Gastroesophageal sphincter (tissue), 4 donors: ENCODE data around the gene EFNB2. TPM values are rescaled to one million over a fixed set of nuclear protein-coding genes. Genes with fewer than 3 reads are reported as not detected.

ENCODE experiments used
- ATAC-seq: fragments of 150-250 bp; one replicate; pipeline ENCODE4 v1.9.1; 2016; ENCODE audit warnings: mild to moderate bottlenecking, moderate library complexity
- H3K27ac ChIP-seq, 4 donors: fragments of 200-600 bp; sonication (generic) in 3 of 4; 1 replicate in 3 of 4; 2 replicates in 1 of 4; pipeline ENCODE4 v1.5.1; 2016 to 2019
- H3K27me3 ChIP-seq: fragments of 200-600 bp; sonication (generic); one replicate; pipeline ENCODE4 v1.5.1; 2019
- H3K36me3 ChIP-seq, 2 donors: fragments of 200-600 bp; sonication (generic); one replicate each; pipeline ENCODE4 v1.5.1; 2019; ENCODE audit warnings: control low read depth in 1 of 2
- H3K4me1 ChIP-seq, 3 donors: fragments of 200-600 bp; sonication (generic); 1 replicate in 2 of 3; 2 replicates in 1 of 3; pipeline ENCODE4 v1.5.1; 2016 to 2019; ENCODE audit warnings: control low read depth in 2 of 3
- H3K4me3 ChIP-seq, 2 donors: fragments of 200-600 bp; sonication (generic); one replicate each; pipeline ENCODE4 v1.5.1; 2019; ENCODE audit warnings: mild to moderate bottlenecking in 1 of 2, moderate library complexity in 1 of 2
- H3K9me3 ChIP-seq, 3 donors: fragments of 200-600 bp; sonication (generic); one replicate each; pipeline ENCODE4 v1.5.1; 2017 to 2019; ENCODE audit warnings: control low read depth in 2 of 3
- EP300 ChIP-seq: sonication (generic); formaldehyde crosslinking; IDR thresholded peaks from one replicate; pipeline ENCODE4 v1.6.1; 2017; ENCODE audit warnings: antibody characterized with exemption, mild to moderate bottlenecking
- POLR2A ChIP-seq, 2 donors: fragments of 450-650 bp; IDR thresholded peaks; one replicate each; pipeline ENCODE4 v1.6.1; 2017; ENCODE audit warnings: antibody characterized with exemption in 2 of 2, mild to moderate bottlenecking in 2 of 2, moderate library complexity in 1 of 2
- POLR2AphosphoS5 ChIP-seq: sonication (generic); formaldehyde crosslinking; IDR thresholded peaks from one replicate; pipeline ENCODE4 v1.6.1; 2017; ENCODE audit warnings: antibody characterized with exemption
- WGBS, 2 donors: methylation state at CpG; one replicate each; pipeline ENCODE4 v1.1.5; 2018; ENCODE audit warnings: low coverage in 1 of 2; 5-methylcytosine and 5-hydroxymethylcytosine counted together
- total RNA-seq, 4 donors: library from RNA; depleted of rRNA; stranded (reverse); fragments of >200 nt; gene quantifications; one replicate each; pipeline ENCODE4 v1.1.0, GENCODE V29; 2016
- TF ChIP-seq, protein P1 (sequence below), 4 experiments: fragments of 200-600 bp in 2 of 4; fragments of 450-650 bp in 2 of 4; sonication (generic) in 1 of 4; IDR thresholded peaks; one replicate each; pipeline ENCODE4 v1.5.1; 2017 to 2019; ENCODE audit warnings: antibody characterized with exemption in 4 of 4, mild to moderate bottlenecking in 2 of 4, moderate library complexity in 2 of 4

The EFNB2 gene, protein sequence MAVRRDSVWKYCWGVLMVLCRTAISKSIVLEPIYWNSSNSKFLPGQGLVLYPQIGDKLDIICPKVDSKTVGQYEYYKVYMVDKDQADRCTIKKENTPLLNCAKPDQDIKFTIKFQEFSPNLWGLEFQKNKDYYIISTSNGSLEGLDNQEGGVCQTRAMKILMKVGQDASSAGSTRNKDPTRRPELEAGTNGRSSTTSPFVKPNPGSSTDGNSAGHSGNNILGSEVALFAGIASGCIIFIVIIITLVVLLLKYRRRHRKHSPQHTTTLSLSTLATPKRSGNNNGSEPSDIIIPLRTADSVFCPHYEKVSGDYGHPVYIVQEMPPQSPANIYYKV
- 10 to 100 TPM; 13.7 to 39.7 (median 20.5) TPM for total RNA-seq

DNA sequence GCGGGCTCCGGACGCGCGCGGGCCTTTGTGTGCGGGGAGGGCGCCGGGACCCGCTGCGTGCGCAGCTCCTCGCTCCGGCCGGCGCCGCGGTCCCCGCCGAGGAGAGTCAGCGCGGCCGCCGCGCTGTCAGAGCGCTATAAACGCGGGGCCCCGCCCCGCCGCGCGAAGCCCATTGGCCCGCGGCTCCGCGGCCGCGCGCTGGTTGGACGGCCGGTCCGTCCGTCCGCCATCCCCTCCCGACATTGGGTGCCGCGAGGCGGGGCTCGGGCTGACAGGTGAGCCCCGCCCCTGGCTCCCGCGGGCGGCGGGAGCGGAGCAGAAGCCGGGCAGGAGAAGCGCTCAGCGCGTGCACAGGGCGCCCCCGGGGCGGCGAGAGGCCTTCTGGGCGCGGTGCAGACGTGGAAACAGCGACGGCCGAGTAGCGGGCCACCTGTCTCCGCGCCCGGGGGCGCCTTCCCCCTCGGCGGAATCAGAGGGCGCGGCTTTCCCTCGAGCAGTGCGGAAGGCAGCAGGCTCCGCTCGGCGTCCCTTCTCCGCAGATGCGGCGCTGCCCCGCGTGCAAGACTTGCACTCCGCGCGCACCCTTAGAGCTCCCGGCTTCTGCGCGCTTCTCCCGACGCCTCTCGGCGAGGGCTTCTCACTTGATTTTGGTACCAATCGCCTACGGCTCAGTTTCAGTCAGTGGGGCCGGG is at the start of gene EFNB2:
TSS of gene EFNB2 (minus strand) at position 111 of the 692 bp plus-strand sequence. CDS start 698 bp downstream, outside the sequence.
- peak; percentile 93 for ATAC-seq
- peak; percentile 66 for TF ChIP-seq POLR2AphosphoS5
- TF ChIP-seq, protein P1, sequence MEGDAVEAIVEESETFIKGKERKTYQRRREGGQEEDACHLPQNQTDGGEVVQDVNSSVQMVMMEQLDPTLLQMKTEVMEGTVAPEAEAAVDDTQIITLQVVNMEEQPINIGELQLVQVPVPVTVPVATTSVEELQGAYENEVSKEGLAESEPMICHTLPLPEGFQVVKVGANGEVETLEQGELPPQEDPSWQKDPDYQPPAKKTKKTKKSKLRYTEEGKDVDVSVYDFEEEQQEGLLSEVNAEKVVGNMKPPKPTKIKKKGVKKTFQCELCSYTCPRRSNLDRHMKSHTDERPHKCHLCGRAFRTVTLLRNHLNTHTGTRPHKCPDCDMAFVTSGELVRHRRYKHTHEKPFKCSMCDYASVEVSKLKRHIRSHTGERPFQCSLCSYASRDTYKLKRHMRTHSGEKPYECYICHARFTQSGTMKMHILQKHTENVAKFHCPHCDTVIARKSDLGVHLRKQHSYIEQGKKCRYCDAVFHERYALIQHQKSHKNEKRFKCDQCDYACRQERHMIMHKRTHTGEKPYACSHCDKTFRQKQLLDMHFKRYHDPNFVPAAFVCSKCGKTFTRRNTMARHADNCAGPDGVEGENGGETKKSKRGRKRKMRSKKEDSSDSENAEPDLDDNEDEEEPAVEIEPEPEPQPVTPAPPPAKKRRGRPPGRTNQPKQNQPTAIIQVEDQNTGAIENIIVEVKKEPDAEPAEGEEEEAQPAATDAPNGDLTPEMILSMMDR (IDR thresholded peaks at IDR 0.05), result no peak
- no peak for TF ChIP-seq EP300
- peak; percentile 82 to 96 for TF ChIP-seq POLR2A (IDR thresholded peaks at IDR 0.05)
- Histone ChIP-seq H3K9me3 (no peaks in the 10 kb centered on the region), H3K27ac (peak within 1 kb of the TSS; percentile 11 to 89 (median 81)), H3K4me3 (peak within 1 kb of the TSS; percentile 56 to 62), H3K27me3 (no peaks in the 10 kb centered on the region), H3K36me3 (peaks cover 0 to 2% of the 10 kb centered on the region in 2 donors), H3K4me1 (peaks cover 0 to 45% (median 0%) of the 10 kb centered on the region in 3 donors)
- no CpG with 5 or more reads among the region's 102 CpGs for WGBS, 2 donors

DNA sequence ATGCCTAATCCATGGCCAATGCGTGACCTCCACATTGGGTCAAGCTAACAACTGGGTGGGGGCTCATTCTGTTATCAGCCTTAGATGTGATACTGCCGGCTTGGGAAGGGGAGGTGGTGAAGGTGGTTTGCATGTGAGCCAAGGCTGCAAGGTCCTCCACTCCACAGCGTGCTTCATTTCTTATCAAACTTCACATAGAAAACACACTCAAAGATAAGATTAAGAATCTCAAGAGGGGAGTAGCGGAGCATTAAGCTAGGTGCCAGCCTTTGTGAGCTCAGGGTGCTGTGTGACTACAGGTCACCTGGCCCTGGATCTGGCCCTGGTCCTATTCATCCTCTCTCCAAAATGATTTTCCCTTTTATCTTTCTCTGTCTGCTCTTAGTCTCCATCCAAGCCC is 45.8 kb upstream of the EFNB2 start:
- Histone ChIP-seq H3K9me3 (peaks cover 0 to 6% (median 0%) of the 10 kb centered on the region in 3 donors), H3K4me3 (no peak overlapping the region), H3K27ac (no peak overlapping the region), H3K36me3 (no peaks in the 10 kb centered on the region), H3K27me3 (no peaks in the 10 kb centered on the region), H3K4me1 (peaks cover 0 to 10% (median 0%) of the 10 kb centered on the region in 3 donors)
- 85 to 93% methylated on average over 3 of the region's 4 CpGs for WGBS, 2 donors
- TF ChIP-seq POLR2AphosphoS5 (no peak), EP300 (no peak), POLR2A (IDR thresholded peaks at IDR 0.05) (no peak)
- TF ChIP-seq, protein P1 (IDR thresholded peaks at IDR 0.05), result no peak
- no peak for ATAC-seq

DNA sequence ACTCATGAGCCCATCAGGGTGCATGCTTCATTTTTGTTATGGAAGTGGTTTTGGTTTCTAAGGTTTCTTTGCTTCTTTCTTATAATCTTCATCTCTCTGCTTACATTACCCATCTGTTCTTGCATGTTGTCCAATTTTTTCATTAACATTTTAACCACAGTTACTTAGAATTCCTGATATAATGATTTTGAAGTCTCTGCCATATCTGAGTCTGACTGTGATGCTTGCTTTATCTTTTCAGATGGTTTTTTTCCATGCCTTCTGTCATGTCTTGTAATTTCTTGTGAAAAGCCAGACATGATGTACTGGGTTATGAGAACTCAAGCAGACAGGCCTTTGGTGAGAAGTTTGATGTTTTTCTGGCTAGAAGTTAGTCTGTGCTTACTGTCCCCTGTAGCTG is 40.4 kb upstream of the EFNB2 start:
- no peaks in the 10 kb centered on the region for H3K27me3 ChIP-seq
- H3K4me3 ChIP-seq, result no peak overlapping the region
- no peak overlapping the region for H3K27ac ChIP-seq
- no peaks in the 10 kb centered on the region for H3K9me3 ChIP-seq
- no peaks in the 10 kb centered on the region for H3K36me3 ChIP-seq
- no peak for ATAC-seq
- peaks cover 0 to 18% (median 7%) of the 10 kb centered on the region in 3 donors for H3K4me1 ChIP-seq
- TF ChIP-seq POLR2A (IDR thresholded peaks at IDR 0.05) (no peak), EP300 (no peak)
- TF ChIP-seq, protein P1 (IDR thresholded peaks at IDR 0.05), result no peak

DNA sequence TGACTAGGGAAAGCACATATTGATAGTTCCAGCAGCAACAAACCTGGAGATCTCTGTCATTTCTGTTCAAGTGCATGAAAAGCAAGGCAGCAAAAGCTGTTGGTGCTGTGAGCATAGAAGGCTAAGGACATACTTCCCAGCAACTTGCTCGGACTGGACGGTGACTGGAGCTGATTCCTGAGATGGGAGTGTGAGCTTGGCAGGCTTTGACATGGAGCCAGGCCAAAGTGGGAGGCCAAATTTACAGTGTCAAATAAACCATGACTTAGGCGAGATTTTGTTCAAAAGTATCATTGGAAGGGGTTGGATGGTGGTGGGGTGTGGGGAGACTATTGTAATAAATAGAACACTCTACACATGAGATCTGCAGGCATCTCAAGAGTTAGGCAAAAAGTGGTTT is 38.4 kb upstream of the EFNB2 start:
- TF ChIP-seq EP300 (no peak), POLR2A (IDR thresholded peaks at IDR 0.05) (no peak), POLR2AphosphoS5 (peak; percentile 49)
- TF ChIP-seq, protein P1 (IDR thresholded peaks at IDR 0.05), result no peak
- ATAC-seq, result peak; percentile 54
- WGBS, 2 donors, result 5 to 19% methylated on average over 3 of the region's 3 CpGs
- peaks cover 0 to 24% (median 7%) of the 10 kb centered on the region in 3 donors for H3K4me1 ChIP-seq
- no peaks in the 10 kb centered on the region for H3K36me3 ChIP-seq
- no peaks in the 10 kb centered on the region for H3K27me3 ChIP-seq
- H3K9me3 ChIP-seq, result no peaks in the 10 kb centered on the region
- H3K4me3 ChIP-seq, result no peak overlapping the region
- H3K27ac ChIP-seq, result peak overlapping the region in 3 of 4 donors; percentile 1 to 53 (median 53)
